CD4-positive, alpha-beta T cell treated with Interleukin-15 for 4 hours (primary cell): ENCODE results near the gene NCF2.

Experiments
- DNase-seq: peaks from one replicate; pipeline ENCODE4 v3.0.0-alpha.2; 2020; ENCODE audit warnings: low spot score

The NCF2 gene

GRCh38 chr1:183583466-183583865, 6.8 kb downstream of the NCF2 start:
- DNase-seq, result no peak

- no peak for DNase-seq
Measured at GRCh38 chr1:183582021-183582713, 8.1 kb downstream of the NCF2 start.

- peak; percentile 24 for DNase-seq
Measured at GRCh38 chr1:183580281-183580682, 10.0 kb downstream of the NCF2 start.

- no peak for DNase-seq
Measured at GRCh38 chr1:183578856-183579255, 11.4 kb downstream of the NCF2 start.

- no peak for DNase-seq
Measured at GRCh38 chr1:183577897-183578465, 12.3 kb downstream of the NCF2 start.

GRCh38 chr1:183576537-183576936, 13.7 kb downstream of the NCF2 start:
- no peak for DNase-seq

GRCh38 chr1:183575606-183576005, 14.7 kb downstream of the NCF2 start:
- no peak for DNase-seq

- no peak for DNase-seq
Measured at GRCh38 chr1:183572721-183573120, 17.5 kb downstream of the NCF2 start.

- no peak for DNase-seq
Measured at GRCh38 chr1:183571678-183572268, 18.5 kb downstream of the NCF2 start.

- no peak for DNase-seq
Measured at GRCh38 chr1:183570451-183570850, 19.8 kb downstream of the NCF2 start.

GRCh38 chr1:183569801-183570200, 20.5 kb downstream of the NCF2 start:
- no peak for DNase-seq

- no peak for DNase-seq
Measured at GRCh38 chr1:183569141-183569540, 21.1 kb downstream of the NCF2 start.

- no peak for DNase-seq
Measured at GRCh38 chr1:183568176-183569021, 21.9 kb downstream of the NCF2 start.

- DNase-seq, result peak; percentile 13
Measured at GRCh38 chr1:183567584-183567983, 22.7 kb downstream of the NCF2 start.

- no peak for DNase-seq
Measured at GRCh38 chr1:183566026-183566425, 24.2 kb downstream of the NCF2 start.

- no peak for DNase-seq
Measured at GRCh38 chr1:183565261-183565660, 25.0 kb downstream of the NCF2 start.

- no peak for DNase-seq
Measured at GRCh38 chr1:183562701-183563100, 27.6 kb downstream of the NCF2 start.

GRCh38 chr1:183559061-183559460, 31.2 kb downstream of the NCF2 start:
- no peak for DNase-seq

GRCh38 chr1:183554577-183554976, 35.7 kb downstream of the NCF2 start:
- no peak for DNase-seq

- DNase-seq, result no peak
Measured at GRCh38 chr1:183553764-183554163, 36.5 kb downstream of the NCF2 start.

- no peak for DNase-seq
Measured at GRCh38 chr1:183553331-183553730, 36.9 kb downstream of the NCF2 start.

- DNase-seq, result no peak
Measured at GRCh38 chr1:183552891-183553290, 37.4 kb downstream of the NCF2 start.

- no peak for DNase-seq
Measured at GRCh38 chr1:183552441-183552840, 37.8 kb downstream of the NCF2 start.
